ENCODE measurements around the gene B3GNT8. TPM values are rescaled to one million over a fixed set of nuclear protein-coding genes. Genes with fewer than 3 reads are reported as not detected.

Gene B3GNT8
- total RNA-seq, 1 experiment from 2014 or later, result 0.96 TPM

- no peaks in the 10 kb centered on the region for H3K79me2 ChIP-seq (ENCODE audit: insufficient read depth, low read length)
- H2AK5ac ChIP-seq (ENCODE audit: insufficient read length, low read length), result no peak overlapping the region
- no peak overlapping the region for H4K91ac ChIP-seq (ENCODE audit: insufficient read length, low read depth, low read length)
- Mint-ChIP-seq H3K27me3 (ENCODE audit: low read depth) (peaks cover 5% of the 10 kb centered on the region; the same call in 1 of the 2 replicates), H3K9me3 (peaks cover 0 to 3% of the 10 kb centered on the region in 2 experiments; a peak in 1 of 5 replicates), H3K4me3 (peak overlapping the region in 1 of 2 experiments; percentile 27; a peak in 1 of 5 replicates), H3K27ac (no peak overlapping the region), H3K4me1 (0 out of 4 replicates have a peak, but pooled peaks cover 0 to 4% of the 10 kb centered on the region in 2 experiments), H3K36me3 (ENCODE audit: insufficient read depth in 1 of 3, low read depth in 3 of 3) (peaks cover 6 to 20% (median 14%) of the 10 kb centered on the region in 3 experiments)
- H3K4ac ChIP-seq (ENCODE audit: low read depth, low read length), result no peak overlapping the region
- no peak overlapping the region for H2BK5ac ChIP-seq (ENCODE audit: insufficient read length, low read length)
- H3K9ac ChIP-seq (ENCODE audit: extremely low read depth, insufficient read length, low read length), result no peak overlapping the region
- no peaks in the 10 kb centered on the region for H3K23me2 ChIP-seq (ENCODE audit: insufficient read length, low read depth, low read length, poor library complexity, severe bottlenecking)
- H3K4me2 ChIP-seq (ENCODE audit: insufficient read depth, insufficient read length, low read length), result no peak overlapping the region
- H2BK120ac ChIP-seq (ENCODE audit: low read depth, low read length, poor library complexity, severe bottlenecking), result no peak overlapping the region
- H3K56ac ChIP-seq (ENCODE audit: insufficient read length, low read depth, low read length), result no peak overlapping the region
- no CpG with 5 or more reads among the region's 7 CpGs for WGBS (ENCODE audit: extremely low coverage, insufficient read length, low lambda C conversion rate)
- H4K8ac ChIP-seq (replicated peaks; ENCODE audit: insufficient read length, low read depth, low read length), result no peak overlapping the region
- DNase-seq, result no peak
- H3K79me1 ChIP-seq (ENCODE audit: insufficient read depth, low read depth, low read length, poor library complexity, severe bottlenecking), result peaks cover 3% of the 10 kb centered on the region
- H2BK20ac ChIP-seq (ENCODE audit: low read depth, low read length, poor library complexity, severe bottlenecking), result no peak overlapping the region
- no peak overlapping the region for H3T11ph ChIP-seq (ENCODE audit: low read length)
- TF ChIP-seq, protein P1, sequence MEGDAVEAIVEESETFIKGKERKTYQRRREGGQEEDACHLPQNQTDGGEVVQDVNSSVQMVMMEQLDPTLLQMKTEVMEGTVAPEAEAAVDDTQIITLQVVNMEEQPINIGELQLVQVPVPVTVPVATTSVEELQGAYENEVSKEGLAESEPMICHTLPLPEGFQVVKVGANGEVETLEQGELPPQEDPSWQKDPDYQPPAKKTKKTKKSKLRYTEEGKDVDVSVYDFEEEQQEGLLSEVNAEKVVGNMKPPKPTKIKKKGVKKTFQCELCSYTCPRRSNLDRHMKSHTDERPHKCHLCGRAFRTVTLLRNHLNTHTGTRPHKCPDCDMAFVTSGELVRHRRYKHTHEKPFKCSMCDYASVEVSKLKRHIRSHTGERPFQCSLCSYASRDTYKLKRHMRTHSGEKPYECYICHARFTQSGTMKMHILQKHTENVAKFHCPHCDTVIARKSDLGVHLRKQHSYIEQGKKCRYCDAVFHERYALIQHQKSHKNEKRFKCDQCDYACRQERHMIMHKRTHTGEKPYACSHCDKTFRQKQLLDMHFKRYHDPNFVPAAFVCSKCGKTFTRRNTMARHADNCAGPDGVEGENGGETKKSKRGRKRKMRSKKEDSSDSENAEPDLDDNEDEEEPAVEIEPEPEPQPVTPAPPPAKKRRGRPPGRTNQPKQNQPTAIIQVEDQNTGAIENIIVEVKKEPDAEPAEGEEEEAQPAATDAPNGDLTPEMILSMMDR (conservative IDR thresholded peaks at IDR 0.05), result no peak
- no peaks in the 10 kb centered on the region for H3K9me3 ChIP-seq (ENCODE audit: control insufficient read depth, low read depth, low read length)
- no peaks in the 10 kb centered on the region for H4K20me1 ChIP-seq (ENCODE audit: control insufficient read depth, insufficient read depth, insufficient read length)
- H2BK15ac ChIP-seq (ENCODE audit: low read depth, low read length), result no peak overlapping the region
- H4K5ac ChIP-seq (ENCODE audit: insufficient read length, low read depth, low read length), result no peak overlapping the region
- no peak overlapping the region for H3K14ac ChIP-seq (ENCODE audit: insufficient read depth, low read length)
- H3K4me1 ChIP-seq (ENCODE audit: insufficient read depth, low read length), result no peaks in the 10 kb centered on the region
- no peak overlapping the region for H3K23ac ChIP-seq (ENCODE audit: insufficient read length, low read depth, low read length)
- no peak overlapping the region for H2AFZ ChIP-seq (ENCODE audit: low read length)
- no peak overlapping the region for H3K18ac ChIP-seq (ENCODE audit: insufficient read length, low read depth, low read length)
- H2BK12ac ChIP-seq (ENCODE audit: insufficient read length, low read depth, low read length), result no peak overlapping the region
- H3K27me3 ChIP-seq (ENCODE audit: insufficient read depth, low read length), result no peaks in the 10 kb centered on the region
- H3K27ac ChIP-seq (ENCODE audit: insufficient read length, low read depth, low read length), result no peak overlapping the region
These were observed 10.9 kb upstream of the B3GNT8 start for GRCh38 chr19:41437944-41438574.
